H9 (cell line): ENCODE measurements around the gene TMEM145. TPM values are rescaled to one million over a fixed set of nuclear protein-coding genes. Genes with fewer than 3 reads are reported as not detected.

Source experiments
- DNase-seq: peaks from one replicate; pipeline ENCODE4 v3.0.0-alpha.2; 2017
- H2AFZ ChIP-seq: one replicate; pipeline ENCODE4 v1.6.1; 2013; ENCODE audit warnings: mild to moderate bottlenecking, low read length, control low read depth, moderate library complexity
- H2AK5ac ChIP-seq: 2 replicates; pipeline ENCODE4 v1.6.1; 2013; ENCODE audit warnings: low read length, control low read depth, mixed read lengths; ENCODE audit not compliant: insufficient read length
- H2BK120ac ChIP-seq: one replicate; pipeline ENCODE4 v1.6.1; 2013; ENCODE audit warnings: low read depth, mild to moderate bottlenecking, low read length, control low read depth, inconsistent platforms; ENCODE audit not compliant: poor library complexity, severe bottlenecking
- H2BK12ac ChIP-seq: 2 replicates; pipeline ENCODE4 v1.6.1; 2013; ENCODE audit warnings: low read length, control low read depth, mixed read lengths, low read depth; ENCODE audit not compliant: insufficient read length
- H2BK15ac ChIP-seq: 2 replicates; pipeline ENCODE4 v1.6.1; 2013; ENCODE audit warnings: low read depth, low read length, control low read depth
- H2BK20ac ChIP-seq: one replicate; pipeline ENCODE4 v1.6.1; 2013; ENCODE audit warnings: low read depth, mild to moderate bottlenecking, low read length, control low read depth, inconsistent platforms; ENCODE audit not compliant: poor library complexity, severe bottlenecking
- H2BK5ac ChIP-seq: 2 replicates; pipeline ENCODE4 v1.6.1; 2013; ENCODE audit warnings: low read length, control low read depth, mixed read lengths; ENCODE audit not compliant: insufficient read length
- H3K14ac ChIP-seq: 2 replicates; pipeline ENCODE4 v1.6.1; 2013; ENCODE audit warnings: low read length, control low read depth; ENCODE audit not compliant: insufficient read depth
- H3K18ac ChIP-seq: 2 replicates; pipeline ENCODE4 v1.6.1; 2013; ENCODE audit warnings: low read depth, mild to moderate bottlenecking, mixed read lengths, low read length, control low read depth; ENCODE audit not compliant: insufficient read length
- H3K23ac ChIP-seq: 2 replicates; pipeline ENCODE4 v1.6.1; 2013; ENCODE audit warnings: low read length, control low read depth, mixed read lengths, low read depth; ENCODE audit not compliant: insufficient read length
- H3K23me2 ChIP-seq: 2 replicates; pipeline ENCODE4 v1.6.1; 2013; ENCODE audit warnings: low read depth, mild to moderate bottlenecking, mixed read lengths, low read length, control low read depth; ENCODE audit not compliant: insufficient read length, poor library complexity, severe bottlenecking
- H3K27ac ChIP-seq: 2 replicates; pipeline ENCODE4 v1.5.1; 2013; ENCODE audit warnings: low read length, control low read depth, mixed read lengths, low read depth; ENCODE audit not compliant: insufficient read length
- H3K27me3 ChIP-seq: 2 replicates; pipeline ENCODE4 v1.6.1; 2013; ENCODE audit warnings: low read length, control low read depth, inconsistent platforms; ENCODE audit not compliant: insufficient read depth
- H3K4ac ChIP-seq: 2 replicates; pipeline ENCODE4 v1.6.1; 2013; ENCODE audit warnings: low read depth, mild to moderate bottlenecking, control low read depth, inconsistent platforms, low read length, moderate library complexity
- H3K4me1 ChIP-seq: 2 replicates; pipeline ENCODE4 v1.6.1; 2013; ENCODE audit warnings: low read length, control low read depth, inconsistent platforms; ENCODE audit not compliant: insufficient read depth
- H3K4me2 ChIP-seq: 2 replicates; pipeline ENCODE4 v1.6.1; 2013; ENCODE audit warnings: low read length, control low read depth, mixed read lengths; ENCODE audit not compliant: insufficient read length, insufficient read depth
- H3K56ac ChIP-seq: 2 replicates; pipeline ENCODE4 v1.6.1; 2013; ENCODE audit warnings: low read depth, mild to moderate bottlenecking, mixed read lengths, low read length, control low read depth; ENCODE audit not compliant: insufficient read length
- H3K79me1 ChIP-seq: 2 replicates; pipeline ENCODE4 v1.6.1; 2013; ENCODE audit warnings: low read depth, mild to moderate bottlenecking, moderate library complexity, low read length, control low read depth, inconsistent platforms; ENCODE audit not compliant: insufficient read depth, poor library complexity, severe bottlenecking
- H3K79me2 ChIP-seq: 2 replicates; pipeline ENCODE4 v1.6.1; 2013; ENCODE audit warnings: low read length, control low read depth, inconsistent platforms; ENCODE audit not compliant: insufficient read depth
- H3K9ac ChIP-seq: 2 replicates; pipeline ENCODE4 v1.6.1; 2013; ENCODE audit warnings: low read length, control low read depth, mixed read lengths; ENCODE audit not compliant: insufficient read length; ENCODE audit errors: extremely low read depth
- H3K9me3 ChIP-seq: one replicate; pipeline ENCODE4 v1.6.1; 2013; ENCODE audit warnings: low read depth, low read length, inconsistent platforms; ENCODE audit not compliant: control insufficient read depth
- H3T11ph ChIP-seq: one replicate; pipeline ENCODE4 v1.6.1; 2013; ENCODE audit warnings: mild to moderate bottlenecking, low read length, control low read depth, inconsistent platforms
- H4K20me1 ChIP-seq: one replicate; pipeline ENCODE4 v1.6.1; 2013; ENCODE audit not compliant: control insufficient read depth, insufficient read length, insufficient read depth
- H4K5ac ChIP-seq: 2 replicates; pipeline ENCODE4 v1.6.1; 2013; ENCODE audit warnings: low read depth, mild to moderate bottlenecking, mixed read lengths, low read length, control low read depth; ENCODE audit not compliant: insufficient read length
- H4K8ac ChIP-seq: replicated peaks from 2 replicates; pipeline ENCODE4 v1.6.1; 2013; ENCODE audit warnings: low read length, control low read depth, mixed read lengths, low read depth; ENCODE audit not compliant: insufficient read length
- H4K91ac ChIP-seq: 2 replicates; pipeline ENCODE4 v1.6.1; 2013; ENCODE audit warnings: low read depth, mild to moderate bottlenecking, moderate library complexity, mixed read lengths, low read length, control low read depth; ENCODE audit not compliant: insufficient read length
- H3K27ac Mint-ChIP-seq, 3 experiments: 2 replicates in 2 of 3; 3 replicates in 1 of 3; pipeline ENCODE4 v1.8.0; 2020 to 2021; ENCODE audit warnings: mixed read lengths in 3 of 3, mild to moderate bottlenecking in 1 of 3, moderate library complexity in 1 of 3
- H3K27me3 Mint-ChIP-seq: 2 replicates; pipeline ENCODE4 v1.8.0; 2021; ENCODE audit warnings: low read depth, mild to moderate bottlenecking, moderate library complexity, mixed read lengths
- H3K36me3 Mint-ChIP-seq, 3 experiments: 2 replicates in 2 of 3; 3 replicates in 1 of 3; pipeline ENCODE4 v1.8.0; 2020 to 2021; ENCODE audit warnings: low read depth in 3 of 3, mixed read lengths in 3 of 3; ENCODE audit not compliant: insufficient read depth in 1 of 3
- H3K4me1 Mint-ChIP-seq, 2 experiments: 2 replicates each; pipeline ENCODE4 v1.8.0; 2020; ENCODE audit warnings: mixed read lengths in 2 of 2
- H3K4me3 Mint-ChIP-seq, 2 experiments: 2 replicates in 1 of 2; 3 replicates in 1 of 2; pipeline ENCODE4 v1.8.0; 2020 to 2021; ENCODE audit warnings: mild to moderate bottlenecking in 2 of 2, mixed read lengths in 2 of 2, moderate library complexity in 1 of 2
- H3K9me3 Mint-ChIP-seq, 2 experiments: 2 replicates in 1 of 2; 3 replicates in 1 of 2; pipeline ENCODE4 v1.8.0; 2020; ENCODE audit warnings: mild to moderate bottlenecking in 2 of 2, mixed read lengths in 2 of 2, moderate library complexity in 1 of 2
- CTCF ChIP-seq: fragments of 200-600 bp; sonication (generic); conservative IDR thresholded peaks from 3 replicates; pipeline ENCODE4 v1.8.0; 2021; ENCODE audit warnings: antibody characterized with exemption, mild to moderate bottlenecking
- WGBS: extraction: QIAGEN DNeasy Blood & Tissue Kit; methylation state at CpG from one replicate; pipeline ENCODE4 v1.1.7; 2013; ENCODE audit warnings: missing lambda C conversion rate, low lambda C conversion rate, mixed read lengths; ENCODE audit not compliant: insufficient read length; ENCODE audit errors: extremely low coverage; 5-methylcytosine and 5-hydroxymethylcytosine counted together
- total RNA-seq: library from RNA; stranded (reverse); gene quantifications from 2 replicates; pipeline ENCODE4 v1.2.1, GENCODE V29; 2021

TMEM145 gene
- total RNA-seq, 1 experiment from 2014 or later: 4.5 TPM

GRCh38 chr19:42294471-42295137 lies 18.5 kb upstream of the TMEM145 start:
- H4K5ac ChIP-seq: no peak overlapping the region
- no peak for DNase-seq

More at GRCh38 chr19:42294471-42295137, 18.5 kb upstream of the TMEM145 start:
- Histone ChIP-seq H3K27me3 (no peaks in the 10 kb centered on the region), H2AFZ (no peak overlapping the region), H2BK20ac (no peak overlapping the region), H2BK120ac (no peak overlapping the region), H2BK12ac (no peak overlapping the region), H3K79me1 (no peaks in the 10 kb centered on the region), H3K9ac (no peak overlapping the region), H3K4ac (no peak overlapping the region), H3K4me1 (no peaks in the 10 kb centered on the region), H2BK5ac (no peak overlapping the region), H3K14ac (no peak overlapping the region), H3K27ac (no peak overlapping the region), H3K56ac (no peak overlapping the region), H2BK15ac (no peak overlapping the region), H4K8ac (no peak overlapping the region), H3T11ph (no peak overlapping the region), H2AK5ac (no peak overlapping the region), H3K18ac (no peak overlapping the region), H3K4me2 (no peak overlapping the region), H3K23me2 (peaks cover 3% of the 10 kb centered on the region), H3K79me2 (no peaks in the 10 kb centered on the region), H3K9me3 (no peaks in the 10 kb centered on the region), H3K23ac (no peak overlapping the region), H4K20me1 (no peaks in the 10 kb centered on the region), H4K91ac (no peak overlapping the region)
- no CpG with 5 or more reads among the region's 24 CpGs for WGBS
- H3K27me3 Mint-ChIP-seq: no peaks in the 10 kb centered on the region
- H3K27ac Mint-ChIP-seq: 0 out of 7 replicates have a peak overlapping the region, but pooled peaks of 1 of the 3 experiments have one; percentile 47
- H3K4me1 Mint-ChIP-seq: peaks cover 3 to 38% of the 10 kb centered on the region in 2 experiments
- no peaks in the 10 kb centered on the region for H3K9me3 Mint-ChIP-seq
- no peak for TF ChIP-seq CTCF
- peaks cover 13 to 57% (median 42%) of the 10 kb centered on the region in 3 experiments; a peak in 6 of 7 replicates for H3K36me3 Mint-ChIP-seq
- H3K4me3 Mint-ChIP-seq: no peak overlapping the region
